Putamen (tissue), 1 donor: ENCODE measurements around the gene CIART.
A peak's percentile ranks its signal among the peaks of the same experiment; 100 is the strongest.
"Not testable (repeated sequence)": the region's sequence is repeated elsewhere in the genome, so short reads cannot be mapped to it uniquely, and the experiment has no call there.

Experiments used
- DNase-seq: peaks from one replicate; pipeline ENCODE4 v3.0.0-alpha.2; 2016; ENCODE audit warnings: low spot score

CIART gene

GRCh38 chr1:150309758-150310508, 27.6 kb downstream of the CIART start:
- no peak for DNase-seq

GRCh38 chr1:150311762-150312161, 29.4 kb downstream of the CIART start:
- no peak for DNase-seq

- DNase-seq = not testable (repeated sequence)
These were observed 32.3 kb downstream of the CIART start for GRCh38 chr1:150314691-150315090.

- no peak for DNase-seq
These were observed 38.3 kb downstream of the CIART start for GRCh38 chr1:150320667-150320978.

GRCh38 chr1:150321826-150322166, 39.4 kb downstream of the CIART start:
- DNase-seq = no peak

DNA sequence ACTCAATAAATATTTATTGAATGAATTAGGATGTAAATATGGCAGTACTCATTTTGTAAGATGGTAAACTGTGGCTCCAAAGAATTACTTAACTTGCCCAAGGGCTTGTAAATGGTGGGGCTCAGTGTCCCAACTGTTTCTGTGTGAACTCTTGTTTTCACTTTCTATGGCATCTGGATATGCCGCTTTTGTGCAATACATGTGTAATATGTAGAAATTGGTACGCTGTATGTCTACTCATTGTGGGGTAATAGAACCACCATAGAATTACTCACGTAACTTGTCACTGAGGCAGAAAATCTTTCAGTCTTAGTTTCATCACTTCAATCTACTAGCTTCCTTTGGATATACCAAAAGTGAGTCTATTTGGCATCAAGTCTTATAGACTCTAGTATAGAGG, 40.0 kb downstream of the CIART start:
- no peak for DNase-seq

GRCh38 chr1:150332651-150333290, 50.4 kb downstream of the CIART start:
- peak; percentile 15 for DNase-seq
